ENCODE results near the gene CLEC2D. TPM values are rescaled to one million over a fixed set of nuclear protein-coding genes. Genes with fewer than 3 reads are reported as not detected.
"Not testable (repeated sequence)": the region's sequence is repeated elsewhere in the genome, so short reads cannot be mapped to it uniquely, and the experiment has no call there.

The CLEC2D gene
- total RNA-seq, 1 donor from 2014 or later, result 9.0 TPM

GRCh38 chr12:9729082-9729481, 59.6 kb downstream of the CLEC2D start:
- DNase-seq (ENCODE audit: low spot score), result no peak

- no peak for DNase-seq (ENCODE audit: low spot score)
Observed at GRCh38 chr12:9730011-9730410, 60.5 kb downstream of the CLEC2D start.

- no peak for DNase-seq (ENCODE audit: low spot score)
Observed at GRCh38 chr12:9730591-9730990, 61.1 kb downstream of the CLEC2D start.

GRCh38 chr12:9731393-9731792, 61.9 kb downstream of the CLEC2D start:
- DNase-seq (ENCODE audit: low spot score), result no peak

GRCh38 chr12:9731797-9732196, 62.3 kb downstream of the CLEC2D start:
- no peak for DNase-seq (ENCODE audit: low spot score)

- no peak for DNase-seq (ENCODE audit: low spot score)
Observed at GRCh38 chr12:9732921-9733461, 63.5 kb downstream of the CLEC2D start, which contains the start of gene CLECL1. Gene CLECL1, minus strand, starts transcription at chr12:9733097.

GRCh38 chr12:9735601-9736000, 66.1 kb downstream of the CLEC2D start:
- no peak for DNase-seq (ENCODE audit: low spot score)

GRCh38 chr12:9736936-9737705, 67.6 kb downstream of the CLEC2D start:
- DNase-seq (ENCODE audit: low spot score), result no peak

- not testable (repeated sequence) for DNase-seq (ENCODE audit: low spot score)
Observed at GRCh38 chr12:9738905-9739304, 69.4 kb downstream of the CLEC2D start.

GRCh38 chr12:9739404-9740105, 70.0 kb downstream of the CLEC2D start:
- DNase-seq (ENCODE audit: low spot score), result not testable (repeated sequence)

GRCh38 chr12:9740106-9740750, 70.7 kb downstream of the CLEC2D start:
- no peak for DNase-seq (ENCODE audit: low spot score)

- no peak for DNase-seq (ENCODE audit: low spot score)
Observed at GRCh38 chr12:9741726-9742125, 72.2 kb downstream of the CLEC2D start.

GRCh38 chr12:9742661-9743060, 73.1 kb downstream of the CLEC2D start:
- DNase-seq (ENCODE audit: low spot score), result no peak

- DNase-seq (ENCODE audit: low spot score), result no peak
Observed at GRCh38 chr12:9745199-9745598, 75.7 kb downstream of the CLEC2D start.

Other genes with a start within 250 kb of the CLEC2D start
- gene KLRB1, start 61.8 kb upstream of the CLEC2D start, total RNA-seq, result 6.4 TPM
- gene CLECL1, start 63.4 kb downstream of the CLEC2D start, total RNA-seq, result 0.69 TPM
- gene CD69, start 91.2 kb downstream of the CLEC2D start, total RNA-seq, result 18.4 TPM
- gene KLRF1, start 157.8 kb downstream of the CLEC2D start, total RNA-seq, result not detected
- gene CLEC2B, start 199.6 kb downstream of the CLEC2D start, total RNA-seq, result 10.1 TPM
- not detected for gene KLRF2, start 211.8 kb downstream of the CLEC2D start, total RNA-seq

Data from mucosa of gallbladder (tissue), 1 donor.